ENCODE measurements around the gene TLCD1. TPM values are rescaled to one million over a fixed set of nuclear protein-coding genes. Genes with fewer than 3 reads are reported as not detected.

Gene TLCD1
- total and polyA plus RNA-seq, 4 donors, result 0.90 to 2.5 (median 1.5) TPM; not detected in 1

GRCh38 chr17:28720247-28720996 lies 5.6 kb downstream of the TLCD1 start:
- Histone ChIP-seq H3K36me3 (ENCODE audit: control insufficient read depth in 1 of 2, insufficient read depth in 2 of 2, low read length in 1 of 2) (peaks cover 0 to 6% of the 10 kb centered on the region in 2 donors), H3K9me3 (ENCODE audit: control insufficient read depth, low read length) (no peaks in the 10 kb centered on the region), H3K4me3 (ENCODE audit: low read length in 2 of 2) (peak overlapping the region; percentile 52 to 58), H3K27ac (ENCODE audit: low read depth in 1 of 2, low read length in 2 of 2) (no peak overlapping the region), H3K27me3 (ENCODE audit: control insufficient read depth in 1 of 2, insufficient read depth in 2 of 2, low read length in 1 of 2) (no peaks in the 10 kb centered on the region), H3K4me1 (ENCODE audit: control insufficient read depth in 1 of 2, insufficient read depth in 2 of 2, low read length in 2 of 2) (peaks cover 0 to 6% of the 10 kb centered on the region in 2 donors)
- intact Hi-C loops (cut with DNase I), result no loop called here
- WGBS, 2 donors, result 2 to 3% methylated on average over 28 to 30 of the region's 30 CpGs
- DNase-seq, result no peak
- ATAC-seq (ENCODE audit: low FRiP score), result no peak

- Histone ChIP-seq H3K9me3 (ENCODE audit: control insufficient read depth, low read length) (no peaks in the 10 kb centered on the region), H3K4me3 (ENCODE audit: low read length in 2 of 2) (peak overlapping the region in 1 of 2 donors; percentile 18), H3K4me1 (ENCODE audit: control insufficient read depth in 1 of 2, insufficient read depth in 2 of 2, low read length in 2 of 2) (peaks cover 0 to 6% of the 10 kb centered on the region in 2 donors), H3K27ac (ENCODE audit: low read depth in 1 of 2, low read length in 2 of 2) (peak overlapping the region; percentile 61 to 64), H3K36me3 (ENCODE audit: control insufficient read depth in 1 of 2, insufficient read depth in 2 of 2, low read length in 1 of 2) (peaks cover 0 to 7% of the 10 kb centered on the region in 2 donors), H3K27me3 (ENCODE audit: control insufficient read depth in 1 of 2, insufficient read depth in 2 of 2, low read length in 1 of 2) (no peaks in the 10 kb centered on the region)
- ATAC-seq (ENCODE audit: low FRiP score) (no peak), DNase-seq (no peak)
- intact Hi-C loops (cut with DNase I), result no loop called here
- WGBS, 2 donors, result 18 to 20% methylated on average over 18 of the region's 18 CpGs
These were observed 7.0 kb downstream of the TLCD1 start for GRCh38 chr17:28719021-28719433.

GRCh38 chr17:28718333-28719020 lies 7.6 kb downstream of the TLCD1 start:
- H3K4me3 ChIP-seq (ENCODE audit: low read length in 2 of 2), result peak overlapping the region; percentile 11 to 81
- 13 to 16% methylated on average over 18 of the region's 18 CpGs for WGBS, 2 donors
- H3K4me1 ChIP-seq (ENCODE audit: control insufficient read depth in 1 of 2, insufficient read depth in 2 of 2, low read length in 2 of 2), result peaks cover 0 to 6% of the 10 kb centered on the region in 2 donors
- intact Hi-C loops (cut with DNase I), result no loop called here
- H3K27me3 ChIP-seq (ENCODE audit: control insufficient read depth in 1 of 2, insufficient read depth in 2 of 2, low read length in 1 of 2), result no peaks in the 10 kb centered on the region
- no peaks in the 10 kb centered on the region for H3K9me3 ChIP-seq (ENCODE audit: control insufficient read depth, low read length)
- H3K27ac ChIP-seq (ENCODE audit: low read depth in 1 of 2, low read length in 2 of 2), result peak overlapping the region; percentile 77 to 87
- DNase-seq, result no peak
- peaks cover 0 to 7% of the 10 kb centered on the region in 2 donors for H3K36me3 ChIP-seq (ENCODE audit: control insufficient read depth in 1 of 2, insufficient read depth in 2 of 2, low read length in 1 of 2)
- no peak for ATAC-seq (ENCODE audit: low FRiP score)

GRCh38 chr17:28717578-28718332 lies 8.3 kb downstream of the TLCD1 start, which contains the start of gene RAB34:
Gene RAB34, minus strand, starts transcription at chr17:28717868. Its CDS starts 602 bp downstream, at chr17:28717266.
- no peaks in the 10 kb centered on the region for H3K9me3 ChIP-seq (ENCODE audit: control insufficient read depth, low read length)
- peaks cover 0 to 6% of the 10 kb centered on the region in 2 donors for H3K4me1 ChIP-seq (ENCODE audit: control insufficient read depth in 1 of 2, insufficient read depth in 2 of 2, low read length in 2 of 2)
- peak within 1 kb of the TSS; percentile 77 to 87 for H3K27ac ChIP-seq (ENCODE audit: low read depth in 1 of 2, low read length in 2 of 2)
- intact Hi-C loops (cut with DNase I), result no loop called here
- WGBS, 2 donors, result 1% methylated on average over 51 to 60 of the region's 60 CpGs
- no peaks in the 10 kb centered on the region for H3K27me3 ChIP-seq (ENCODE audit: control insufficient read depth in 1 of 2, insufficient read depth in 2 of 2, low read length in 1 of 2)
- H3K36me3 ChIP-seq (ENCODE audit: control insufficient read depth in 1 of 2, insufficient read depth in 2 of 2, low read length in 1 of 2), result peaks cover 0 to 4% of the 10 kb centered on the region in 2 donors
- DNase-seq, result peak; percentile 89 to 94
- peak within 1 kb of the TSS; percentile 79 to 81 for H3K4me3 ChIP-seq (ENCODE audit: low read length in 2 of 2)
- peak; percentile 71 for ATAC-seq (ENCODE audit: low FRiP score)

- Histone ChIP-seq H3K9me3 (ENCODE audit: control insufficient read depth, low read length) (no peaks in the 10 kb centered on the region), H3K4me1 (ENCODE audit: control insufficient read depth in 1 of 2, insufficient read depth in 2 of 2, low read length in 2 of 2) (peaks cover 0 to 6% of the 10 kb centered on the region in 2 donors), H3K27ac (ENCODE audit: low read depth in 1 of 2, low read length in 2 of 2) (peak overlapping the region; percentile 77 to 87), H3K4me3 (ENCODE audit: low read length in 2 of 2) (peak overlapping the region; percentile 79 to 81), H3K36me3 (ENCODE audit: control insufficient read depth in 1 of 2, insufficient read depth in 2 of 2, low read length in 1 of 2) (peaks cover 0 to 2% of the 10 kb centered on the region in 2 donors), H3K27me3 (ENCODE audit: control insufficient read depth in 1 of 2, insufficient read depth in 2 of 2, low read length in 1 of 2) (no peaks in the 10 kb centered on the region)
- WGBS, 2 donors, result 1 to 4% methylated on average over 63 of the region's 63 CpGs
- DNase-seq (peak; percentile 74 to 85), ATAC-seq (ENCODE audit: low FRiP score) (no peak)
- intact Hi-C loops (cut with DNase I), result no loop called here
These were observed 9.1 kb downstream of the TLCD1 start for GRCh38 chr17:28716740-28717577.

- H3K4me3 ChIP-seq (ENCODE audit: low read length in 2 of 2), result no peak overlapping the region
- H3K9me3 ChIP-seq (ENCODE audit: control insufficient read depth, low read length), result no peaks in the 10 kb centered on the region
- no peaks in the 10 kb centered on the region for H3K27me3 ChIP-seq (ENCODE audit: control insufficient read depth in 1 of 2, insufficient read depth in 2 of 2, low read length in 1 of 2)
- H3K27ac ChIP-seq (ENCODE audit: low read depth in 1 of 2, low read length in 2 of 2), result no peak overlapping the region
- DNase-seq (no peak), ATAC-seq (ENCODE audit: low FRiP score) (no peak)
- intact Hi-C loops (cut with DNase I), result no loop called here
- peaks cover 0 to 2% of the 10 kb centered on the region in 2 donors for H3K36me3 ChIP-seq (ENCODE audit: control insufficient read depth in 1 of 2, insufficient read depth in 2 of 2, low read length in 1 of 2)
- WGBS, 2 donors, result 87 to 88% methylated on average over 2 of the region's 2 CpGs
- H3K4me1 ChIP-seq (ENCODE audit: control insufficient read depth in 1 of 2, insufficient read depth in 2 of 2, low read length in 2 of 2), result no peaks in the 10 kb centered on the region
These were observed 10.8 kb downstream of the TLCD1 start for GRCh38 chr17:28715217-28715616.

GRCh38 chr17:28714281-28714680 lies 11.8 kb downstream of the TLCD1 start:
- H3K27me3 ChIP-seq (ENCODE audit: control insufficient read depth in 1 of 2, insufficient read depth in 2 of 2, low read length in 1 of 2), result no peaks in the 10 kb centered on the region
- no peaks in the 10 kb centered on the region for H3K9me3 ChIP-seq (ENCODE audit: control insufficient read depth, low read length)
- no peaks in the 10 kb centered on the region for H3K4me1 ChIP-seq (ENCODE audit: control insufficient read depth in 1 of 2, insufficient read depth in 2 of 2, low read length in 2 of 2)
- DNase-seq (no peak), ATAC-seq (ENCODE audit: low FRiP score) (no peak)
- no peak overlapping the region for H3K27ac ChIP-seq (ENCODE audit: low read depth in 1 of 2, low read length in 2 of 2)
- 91 to 92% methylated on average over 3 of the region's 3 CpGs for WGBS, 2 donors
- intact Hi-C loops (cut with DNase I), result loop anchor here in 1 of 2 donors (5.0 kb wide), 1 partner anchor 52 kb away; the partner anchor contains the start of genes SDF2 and SUPT6H
- H3K36me3 ChIP-seq (ENCODE audit: control insufficient read depth in 1 of 2, insufficient read depth in 2 of 2, low read length in 1 of 2), result peaks cover 0 to 2% of the 10 kb centered on the region in 2 donors
- H3K4me3 ChIP-seq (ENCODE audit: low read length in 2 of 2), result no peak overlapping the region
